HFFc6 (cell line): ENCODE results near the gene RPS25. TPM values are rescaled to one million over a fixed set of nuclear protein-coding genes. Genes with fewer than 3 reads are reported as not detected.

ENCODE experiments used
- DNase-seq: peaks from one replicate; pipeline ENCODE4 v3.0.0-alpha.2; 2018
- H3K27ac Mint-ChIP-seq: 2 replicates; pipeline ENCODE4 v1.8.0; 2020; ENCODE audit warnings: mild to moderate bottlenecking, mixed read lengths
- H3K27me3 Mint-ChIP-seq: 2 replicates; pipeline ENCODE4 v1.8.0; 2021; ENCODE audit warnings: mild to moderate bottlenecking, moderate library complexity, mixed read lengths; ENCODE audit not compliant: insufficient read depth
- H3K36me3 Mint-ChIP-seq: 2 replicates; pipeline ENCODE4 v1.8.0; 2021; ENCODE audit warnings: low read depth, mixed read lengths
- H3K4me1 Mint-ChIP-seq: 2 replicates; pipeline ENCODE4 v1.8.0; 2020; ENCODE audit warnings: low read depth, mixed read lengths
- H3K4me3 Mint-ChIP-seq: 2 replicates; pipeline ENCODE4 v1.8.0; 2020; ENCODE audit warnings: mild to moderate bottlenecking, moderate library complexity, mixed read lengths
- H3K9me3 Mint-ChIP-seq: 2 replicates; pipeline ENCODE4 v1.8.0; 2020; ENCODE audit warnings: mild to moderate bottlenecking, mixed read lengths
- total RNA-seq, 6 experiments: library from RNA; stranded (reverse); fragmentation: NEBNext Ultra II Directional; extraction: Animal tissue kit (Norgen Biotek cat#: 25700); gene quantifications; 2 replicates in 1 of 6; 3 replicates in 5 of 6; pipeline ENCODE4 v1.2.3, GENCODE V29; 2021
- TF ChIP-seq, protein P1 (sequence below): fragments of 200-600 bp; sonication (generic); IDR thresholded peaks from 2 replicates; pipeline ENCODE4 v1.5.0; 2021; ENCODE audit warnings: antibody characterized with exemption, mild to moderate bottlenecking

The RPS25 gene
- total RNA-seq, 6 experiments from 2014 or later: 699 to 981 (median 857) TPM

DNA sequence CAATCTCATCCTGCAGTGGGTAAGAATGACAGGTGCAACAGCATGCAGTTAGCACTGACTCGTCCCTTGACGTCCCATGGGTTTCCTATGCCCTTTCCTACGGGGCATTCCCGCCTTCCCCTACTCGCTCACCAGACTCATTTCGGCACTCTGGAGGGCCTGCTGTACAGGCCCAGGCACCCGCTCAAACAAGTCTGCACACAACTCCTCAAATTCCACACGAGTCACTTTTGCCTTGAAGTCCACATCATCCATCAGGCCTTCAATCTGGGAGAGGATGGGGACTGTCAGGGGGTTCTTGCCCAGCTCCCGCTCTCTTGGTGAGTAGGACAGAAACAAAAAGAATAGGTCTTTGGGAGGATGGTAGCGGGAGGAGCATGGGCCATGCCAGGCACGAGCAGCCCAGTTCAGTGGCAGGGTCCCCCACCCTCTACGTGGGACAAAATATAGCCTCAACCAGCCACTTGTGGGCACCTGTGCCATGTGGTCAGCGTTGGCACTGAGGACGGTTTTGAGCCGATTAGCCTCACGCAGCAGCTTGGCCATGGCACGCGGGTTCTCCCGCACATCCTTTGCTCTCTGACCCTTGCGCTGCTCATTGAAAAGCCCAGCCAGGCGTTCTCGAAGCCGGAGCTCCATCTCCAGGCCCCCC, 34.1 kb upstream of the RPS25 start:
- Mint-ChIP-seq H3K4me1 (peaks cover 17% of the 10 kb centered on the region), H3K27me3 (peaks cover 3% of the 10 kb centered on the region), H3K4me3 (no peak overlapping the region), H3K27ac (no peak overlapping the region), H3K9me3 (no peaks in the 10 kb centered on the region), H3K36me3 (peaks cover 53% of the 10 kb centered on the region)
- no peak for DNase-seq
- TF ChIP-seq, protein P1, sequence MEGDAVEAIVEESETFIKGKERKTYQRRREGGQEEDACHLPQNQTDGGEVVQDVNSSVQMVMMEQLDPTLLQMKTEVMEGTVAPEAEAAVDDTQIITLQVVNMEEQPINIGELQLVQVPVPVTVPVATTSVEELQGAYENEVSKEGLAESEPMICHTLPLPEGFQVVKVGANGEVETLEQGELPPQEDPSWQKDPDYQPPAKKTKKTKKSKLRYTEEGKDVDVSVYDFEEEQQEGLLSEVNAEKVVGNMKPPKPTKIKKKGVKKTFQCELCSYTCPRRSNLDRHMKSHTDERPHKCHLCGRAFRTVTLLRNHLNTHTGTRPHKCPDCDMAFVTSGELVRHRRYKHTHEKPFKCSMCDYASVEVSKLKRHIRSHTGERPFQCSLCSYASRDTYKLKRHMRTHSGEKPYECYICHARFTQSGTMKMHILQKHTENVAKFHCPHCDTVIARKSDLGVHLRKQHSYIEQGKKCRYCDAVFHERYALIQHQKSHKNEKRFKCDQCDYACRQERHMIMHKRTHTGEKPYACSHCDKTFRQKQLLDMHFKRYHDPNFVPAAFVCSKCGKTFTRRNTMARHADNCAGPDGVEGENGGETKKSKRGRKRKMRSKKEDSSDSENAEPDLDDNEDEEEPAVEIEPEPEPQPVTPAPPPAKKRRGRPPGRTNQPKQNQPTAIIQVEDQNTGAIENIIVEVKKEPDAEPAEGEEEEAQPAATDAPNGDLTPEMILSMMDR: no peak

- TF ChIP-seq, protein P1: no peak
- Mint-ChIP-seq H3K9me3 (no peaks in the 10 kb centered on the region), H3K27me3 (peaks cover 3% of the 10 kb centered on the region), H3K4me1 (peaks cover 17% of the 10 kb centered on the region), H3K27ac (no peak overlapping the region), H3K4me3 (no peak overlapping the region), H3K36me3 (peaks cover 57% of the 10 kb centered on the region)
- DNase-seq: no peak
Measured at GRCh38 chr11:119051440-119052162, 33.5 kb upstream of the RPS25 start.

DNA sequence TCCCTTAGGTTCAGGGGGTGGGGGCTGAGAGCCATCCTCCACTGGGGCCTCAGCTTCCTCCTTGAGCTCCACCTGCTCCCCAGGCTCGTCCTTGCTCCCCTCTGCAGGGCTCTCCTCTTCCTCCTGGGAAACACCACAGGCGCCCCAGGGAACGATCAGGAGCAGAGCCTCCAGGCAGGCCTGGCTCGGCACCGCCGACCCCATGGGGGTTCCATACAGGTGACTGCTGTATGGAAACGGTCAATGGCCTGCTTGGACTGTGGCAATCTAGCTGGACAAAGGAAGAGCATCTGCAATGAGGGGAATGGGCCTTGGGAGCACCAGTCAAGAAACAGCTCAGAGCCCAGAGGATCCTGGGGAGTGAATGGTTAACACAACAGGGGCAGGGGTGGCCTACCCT, 30.9 kb upstream of the RPS25 start:
- Mint-ChIP-seq H3K4me3 (no peak overlapping the region), H3K4me1 (no peaks in the 10 kb centered on the region; the same call in 1 of the 2 replicates), H3K27ac (no peak overlapping the region), H3K27me3 (peaks cover 3% of the 10 kb centered on the region; the same call in 1 of the 2 replicates), H3K36me3 (peaks cover 58% of the 10 kb centered on the region), H3K9me3 (no peaks in the 10 kb centered on the region)
- DNase-seq: no peak
- TF ChIP-seq, protein P1: no peak

GRCh38 chr11:119048644-119049043, 30.5 kb upstream of the RPS25 start:
- Mint-ChIP-seq H3K4me1 (no peaks in the 10 kb centered on the region; the same call in 1 of the 2 replicates), H3K4me3 (no peak overlapping the region)
- DNase-seq: no peak

GRCh38 chr11:119047205-119047604, 29.1 kb upstream of the RPS25 start:
- Mint-ChIP-seq H3K27me3 (peaks cover 5% of the 10 kb centered on the region; the same call in 1 of the 2 replicates), H3K36me3 (peaks cover 42% of the 10 kb centered on the region), H3K4me3 (no peak overlapping the region), H3K9me3 (no peaks in the 10 kb centered on the region), H3K4me1 (peaks cover under 1% of the 10 kb centered on the region), H3K27ac (no peak overlapping the region)
- TF ChIP-seq, protein P1: no peak
- DNase-seq: no peak

More at GRCh38 chr11:119048644-119049043, 30.5 kb upstream of the RPS25 start:
- no peaks in the 10 kb centered on the region for H3K9me3 Mint-ChIP-seq
- no peak overlapping the region; the same call in 1 of the 2 replicates for H3K27ac Mint-ChIP-seq
- TF ChIP-seq, protein P1: no peak
- peaks cover 54% of the 10 kb centered on the region for H3K36me3 Mint-ChIP-seq
- peaks cover 3% of the 10 kb centered on the region; the same call in 1 of the 2 replicates for H3K27me3 Mint-ChIP-seq
